GM23338 (cell line): ENCODE data around the gene PAPPA2.

Experiments used
- CREB1 ChIP-seq: fragments of 250-450 bp; sonication (Bioruptor Pico); IDR thresholded peaks from 2 replicates; pipeline ENCODE4 v1.5.0; 2020; ENCODE audit warnings: low read depth, mild to moderate bottlenecking, moderate library complexity
- EZH2 ChIP-seq: fragments of 200-600 bp; sonication (generic); IDR thresholded peaks from one replicate; pipeline ENCODE4 v1.8.0; 2017; ENCODE audit warnings: antibody characterized with exemption, mild to moderate bottlenecking, low read depth; ENCODE audit not compliant: unreplicated experiment
- EZH2phosphoT487 ChIP-seq: fragments of 200-600 bp; sonication (generic); IDR thresholded peaks from one replicate; pipeline ENCODE4 v1.8.1; 2018; ENCODE audit warnings: antibody characterized with exemption; ENCODE audit not compliant: unreplicated experiment
- JUNB ChIP-seq: IDR thresholded peaks from one replicate; pipeline ENCODE4 v1.6.1; 2016; ENCODE audit warnings: antibody characterized with exemption; ENCODE audit not compliant: unreplicated experiment
- NANOG ChIP-seq: IDR thresholded peaks from 2 replicates; pipeline ENCODE4 v1.6.1; 2016; ENCODE audit warnings: antibody characterized with exemption, borderline replicate concordance
- POLR2AphosphoS5 ChIP-seq: IDR thresholded peaks from 2 replicates; pipeline ENCODE4 v1.6.1; 2016; ENCODE audit warnings: antibody characterized with exemption, low read depth
- REST ChIP-seq: IDR thresholded peaks from one replicate; pipeline ENCODE4 v1.6.1; 2018; ENCODE audit warnings: antibody characterized with exemption; ENCODE audit not compliant: unreplicated experiment
- STAT1 ChIP-seq: IDR thresholded peaks from one replicate; pipeline ENCODE4 v1.6.1; 2016; ENCODE audit warnings: antibody characterized with exemption; ENCODE audit not compliant: unreplicated experiment
- ZNF114 ChIP-seq: fragments of 250-450 bp; sonication (Bioruptor Pico); IDR thresholded peaks from 2 replicates; pipeline ENCODE4 v1.5.0; 2020; ENCODE audit warnings: mild to moderate bottlenecking, moderate library complexity
- TF ChIP-seq, protein P1 (sequence below), 2 experiments: fragments of 200-600 bp in 1 of 2; sonication (generic) in 1 of 2; conservative IDR thresholded peaks; 2 replicates each; pipeline versions ENCODE4 v1.5.1 to v1.6.1; 2016 to 2017; ENCODE audit warnings: antibody characterized with exemption in 2 of 2, low read depth in 2 of 2, mild to moderate bottlenecking in 2 of 2, moderate library complexity in 1 of 2
- TF ChIP-seq, protein P2 (sequence below): IDR thresholded peaks from 2 replicates; pipeline ENCODE4 v1.6.1; 2016; ENCODE audit warnings: antibody characterized with exemption

DNA sequence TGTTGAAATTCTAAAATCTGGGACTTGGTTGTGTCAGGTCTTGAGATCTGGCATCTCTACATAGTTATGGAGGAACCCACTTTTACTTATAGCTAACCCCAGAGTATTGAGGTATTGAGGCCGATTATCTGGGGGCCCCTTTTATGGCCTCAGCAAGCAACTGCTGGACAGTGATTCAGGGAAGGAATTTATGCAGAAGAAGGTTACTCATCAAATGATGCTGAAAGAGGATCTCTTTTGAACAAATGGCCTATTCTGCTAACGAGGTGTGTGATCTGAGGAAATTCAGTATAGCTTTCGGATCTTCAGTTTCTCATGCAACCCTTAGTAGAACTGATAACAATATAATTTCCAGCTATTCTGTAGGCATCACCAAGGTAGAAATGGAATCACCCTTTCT, 239.9 kb downstream of the PAPPA2 start:
- TF ChIP-seq, protein P1, sequence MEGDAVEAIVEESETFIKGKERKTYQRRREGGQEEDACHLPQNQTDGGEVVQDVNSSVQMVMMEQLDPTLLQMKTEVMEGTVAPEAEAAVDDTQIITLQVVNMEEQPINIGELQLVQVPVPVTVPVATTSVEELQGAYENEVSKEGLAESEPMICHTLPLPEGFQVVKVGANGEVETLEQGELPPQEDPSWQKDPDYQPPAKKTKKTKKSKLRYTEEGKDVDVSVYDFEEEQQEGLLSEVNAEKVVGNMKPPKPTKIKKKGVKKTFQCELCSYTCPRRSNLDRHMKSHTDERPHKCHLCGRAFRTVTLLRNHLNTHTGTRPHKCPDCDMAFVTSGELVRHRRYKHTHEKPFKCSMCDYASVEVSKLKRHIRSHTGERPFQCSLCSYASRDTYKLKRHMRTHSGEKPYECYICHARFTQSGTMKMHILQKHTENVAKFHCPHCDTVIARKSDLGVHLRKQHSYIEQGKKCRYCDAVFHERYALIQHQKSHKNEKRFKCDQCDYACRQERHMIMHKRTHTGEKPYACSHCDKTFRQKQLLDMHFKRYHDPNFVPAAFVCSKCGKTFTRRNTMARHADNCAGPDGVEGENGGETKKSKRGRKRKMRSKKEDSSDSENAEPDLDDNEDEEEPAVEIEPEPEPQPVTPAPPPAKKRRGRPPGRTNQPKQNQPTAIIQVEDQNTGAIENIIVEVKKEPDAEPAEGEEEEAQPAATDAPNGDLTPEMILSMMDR (conservative IDR thresholded peaks at IDR 0.05; ENCODE audit: low read depth in 2 of 2): no peak
- no peak for TF ChIP-seq POLR2AphosphoS5
- no peak for TF ChIP-seq EZH2
- no peak for TF ChIP-seq REST
- TF ChIP-seq CREB1 (CRISPR knock-in tag): no peak
- TF ChIP-seq EZH2phosphoT487: no peak
- no peak for TF ChIP-seq NANOG
- TF ChIP-seq JUNB: no peak
- TF ChIP-seq, protein P2, sequence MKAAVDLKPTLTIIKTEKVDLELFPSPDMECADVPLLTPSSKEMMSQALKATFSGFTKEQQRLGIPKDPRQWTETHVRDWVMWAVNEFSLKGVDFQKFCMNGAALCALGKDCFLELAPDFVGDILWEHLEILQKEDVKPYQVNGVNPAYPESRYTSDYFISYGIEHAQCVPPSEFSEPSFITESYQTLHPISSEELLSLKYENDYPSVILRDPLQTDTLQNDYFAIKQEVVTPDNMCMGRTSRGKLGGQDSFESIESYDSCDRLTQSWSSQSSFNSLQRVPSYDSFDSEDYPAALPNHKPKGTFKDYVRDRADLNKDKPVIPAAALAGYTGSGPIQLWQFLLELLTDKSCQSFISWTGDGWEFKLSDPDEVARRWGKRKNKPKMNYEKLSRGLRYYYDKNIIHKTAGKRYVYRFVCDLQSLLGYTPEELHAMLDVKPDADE: no peak
- no peak for TF ChIP-seq STAT1
- TF ChIP-seq ZNF114 (CRISPR knock-in tag): no peak
